SH-SY5Y (cell line): Measurements from ENCODE around the gene SUMO4.

Experiments
- GATA2 ChIP-seq: IDR thresholded peaks from 2 replicates; pipeline ENCODE4 v1.6.1; 2011; ENCODE audit warnings: mild to moderate bottlenecking, low read depth, low read length
- GATA3 ChIP-seq: IDR thresholded peaks from 2 replicates; pipeline ENCODE4 v1.6.1; 2011; ENCODE audit warnings: low read depth, mild to moderate bottlenecking, low read length, moderate library complexity

The SUMO4 gene

GRCh38 chr6:149446791-149447376 is 46.8 kb downstream of the SUMO4 start:
- TF ChIP-seq GATA3 (no peak), GATA2 (no peak)

- TF ChIP-seq GATA3 = no peak
- no peak for TF ChIP-seq GATA2
These were observed 48.9 kb downstream of the SUMO4 start for GRCh38 chr6:149448821-149449453.

GRCh38 chr6:149449831-149450678 is 50.0 kb downstream of the SUMO4 start:
- TF ChIP-seq GATA3 (no peak), GATA2 (no peak)
